Mesendoderm (in vitro differentiated cells): ENCODE measurements around the gene EDN1.

Experiments used
- DNase-seq: peaks from one replicate; pipeline ENCODE4 v3.0.0; 2013
- H2AK5ac ChIP-seq: 2 replicates; pipeline ENCODE4 v1.6.1; 2013; ENCODE audit warnings: low read length, inconsistent platforms
- H2BK120ac ChIP-seq: 2 replicates; pipeline ENCODE4 v1.6.1; 2013; ENCODE audit warnings: low read depth, mild to moderate bottlenecking, low read length, moderate library complexity, mixed read lengths
- H2BK15ac ChIP-seq: replicated peaks from 2 replicates; pipeline ENCODE4 v1.6.1; 2013; ENCODE audit warnings: low read depth, mild to moderate bottlenecking, moderate library complexity
- H2BK5ac ChIP-seq: 2 replicates; pipeline ENCODE4 v1.6.1; 2013; ENCODE audit warnings: low read length, inconsistent platforms
- H3K18ac ChIP-seq: 2 replicates; pipeline ENCODE4 v1.6.1; 2013; ENCODE audit warnings: mild to moderate bottlenecking, low read length, mixed read lengths
- H3K23ac ChIP-seq: one replicate; pipeline ENCODE4 v1.6.1; 2013; ENCODE audit warnings: low read length
- H3K27ac ChIP-seq: 2 replicates; pipeline ENCODE4 v1.5.1; 2013; ENCODE audit warnings: low read depth, mild to moderate bottlenecking, inconsistent platforms, low read length, moderate library complexity
- H3K27me3 ChIP-seq: 2 replicates; pipeline ENCODE4 v1.6.1; 2013; ENCODE audit warnings: low read length, control low read depth, mild to moderate bottlenecking, inconsistent platforms; ENCODE audit not compliant: insufficient read depth, poor library complexity
- H3K36me3 ChIP-seq: 2 replicates; pipeline ENCODE4 v1.6.1; 2013; ENCODE audit warnings: low read length, inconsistent platforms; ENCODE audit not compliant: control insufficient read depth, insufficient read depth
- H3K4ac ChIP-seq: one replicate; pipeline ENCODE4 v1.6.1; 2013; ENCODE audit warnings: low read depth, mild to moderate bottlenecking, low read length, moderate library complexity
- H3K4me1 ChIP-seq: 2 replicates; pipeline ENCODE4 v1.6.1; 2013; ENCODE audit warnings: low read depth, low read length, inconsistent platforms; ENCODE audit not compliant: control insufficient read depth
- H3K4me2 ChIP-seq: 2 replicates; pipeline ENCODE4 v1.6.1; 2013; ENCODE audit warnings: low read length
- H3K4me3 ChIP-seq: 2 replicates; pipeline ENCODE4 v1.5.1; 2013; ENCODE audit warnings: mild to moderate bottlenecking, low read length
- H3K56ac ChIP-seq: one replicate; pipeline ENCODE4 v1.6.1; 2013; ENCODE audit warnings: low read length
- H3K79me1 ChIP-seq: 2 replicates; pipeline ENCODE4 v1.6.1; 2013; ENCODE audit warnings: low read length, inconsistent platforms
- H3K79me2 ChIP-seq: 2 replicates; pipeline ENCODE4 v1.6.1; 2013; ENCODE audit warnings: mild to moderate bottlenecking, low read length; ENCODE audit not compliant: control insufficient read depth, insufficient read depth
- H3K9ac ChIP-seq: 2 replicates; pipeline ENCODE4 v1.6.1; 2013; ENCODE audit warnings: low read length, inconsistent platforms
- H4K5ac ChIP-seq: one replicate; pipeline ENCODE4 v1.6.1; 2013; ENCODE audit warnings: low read length
- H4K8ac ChIP-seq: one replicate; pipeline ENCODE4 v1.6.1; 2013; ENCODE audit warnings: low read depth, mild to moderate bottlenecking, control low read depth, low read length, moderate library complexity
- WGBS: extraction: QIAGEN DNeasy Blood & Tissue Kit; methylation state at CpG from one replicate; pipeline ENCODE4 v1.1.7; 2013; ENCODE audit warnings: low lambda C conversion rate, missing lambda C conversion rate; ENCODE audit not compliant: insufficient coverage; ENCODE audit errors: extremely low coverage; 5-methylcytosine and 5-hydroxymethylcytosine counted together

EDN1 gene

DNA sequence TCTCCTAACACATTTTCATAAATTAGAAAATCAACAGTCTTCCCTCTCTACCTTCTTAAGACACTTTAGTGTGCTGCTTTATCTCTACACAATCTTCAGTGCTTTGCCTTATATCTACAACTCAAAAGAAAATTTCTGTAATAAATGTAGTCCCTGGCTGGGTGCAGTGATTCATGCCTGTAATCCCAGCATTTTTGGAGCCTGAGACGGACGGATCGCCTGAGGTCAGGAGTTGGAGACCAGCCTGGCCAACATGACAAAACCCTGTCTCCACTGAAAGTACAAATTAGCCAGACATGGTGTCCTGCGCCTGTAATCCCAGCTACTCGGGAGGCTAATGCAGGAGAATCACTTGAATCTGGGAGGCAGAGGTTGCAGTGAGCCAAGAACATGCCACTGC is 9.7 kb upstream of the EDN1 start:
- Histone ChIP-seq H3K4me1 (no peaks in the 10 kb centered on the region), H3K4ac (no peak overlapping the region), H3K23ac (no peak overlapping the region), H4K5ac (no peak overlapping the region), H3K18ac (no peak overlapping the region), H3K4me2 (no peak overlapping the region), H3K4me3 (no peak overlapping the region), H3K27me3 (no peaks in the 10 kb centered on the region), H2AK5ac (no peak overlapping the region), H3K79me2 (no peaks in the 10 kb centered on the region), H3K27ac (no peak overlapping the region), H3K36me3 (no peaks in the 10 kb centered on the region), H4K8ac (no peak overlapping the region), H3K79me1 (no peaks in the 10 kb centered on the region), H3K9ac (no peak overlapping the region), H2BK120ac (no peak overlapping the region), H2BK5ac (no peak overlapping the region), H2BK15ac (no peak overlapping the region), H3K56ac (no peak overlapping the region)
- WGBS: no CpG with 5 or more reads among the region's 5 CpGs
- DNase-seq: no peak

DNA sequence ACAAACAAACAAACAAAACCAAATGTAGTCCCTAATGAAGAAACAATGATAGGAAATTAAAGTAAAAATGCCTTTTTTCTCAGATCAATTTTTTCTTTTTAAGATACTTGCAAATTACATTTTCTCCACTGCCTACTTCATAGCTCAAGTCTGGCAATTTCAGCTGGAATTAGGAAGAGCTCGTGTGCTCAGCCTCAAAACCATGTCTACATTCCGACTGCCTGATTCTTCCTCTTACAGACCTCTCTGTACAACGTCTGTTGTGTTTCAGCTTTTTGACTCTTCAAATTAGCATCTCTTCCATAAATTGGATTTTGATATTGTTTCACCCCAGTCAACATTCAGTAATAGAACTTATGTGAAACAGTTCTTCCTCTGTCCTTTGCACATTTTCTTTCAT is 9.3 kb upstream of the EDN1 start:
- no peak overlapping the region for H4K5ac ChIP-seq
- no peaks in the 10 kb centered on the region for H3K27me3 ChIP-seq
- no peak overlapping the region for H2BK15ac ChIP-seq
- H2BK120ac ChIP-seq: no peak overlapping the region
- H3K56ac ChIP-seq: no peak overlapping the region
- no peak for DNase-seq
- no peak overlapping the region for H4K8ac ChIP-seq
- H3K4me2 ChIP-seq: no peak overlapping the region
- H3K23ac ChIP-seq: no peak overlapping the region
- H3K79me2 ChIP-seq: no peaks in the 10 kb centered on the region
- no peak overlapping the region for H2AK5ac ChIP-seq
- H3K18ac ChIP-seq: no peak overlapping the region
- H3K4ac ChIP-seq: no peak overlapping the region
- no peaks in the 10 kb centered on the region for H3K79me1 ChIP-seq
- H3K27ac ChIP-seq: no peak overlapping the region
- H3K36me3 ChIP-seq: no peaks in the 10 kb centered on the region
- no peak overlapping the region for H2BK5ac ChIP-seq
- H3K4me3 ChIP-seq: no peak overlapping the region
- H3K4me1 ChIP-seq: no peaks in the 10 kb centered on the region
- H3K9ac ChIP-seq: no peak overlapping the region
- WGBS: no CpG with 5 or more reads among the region's 3 CpGs

DNA sequence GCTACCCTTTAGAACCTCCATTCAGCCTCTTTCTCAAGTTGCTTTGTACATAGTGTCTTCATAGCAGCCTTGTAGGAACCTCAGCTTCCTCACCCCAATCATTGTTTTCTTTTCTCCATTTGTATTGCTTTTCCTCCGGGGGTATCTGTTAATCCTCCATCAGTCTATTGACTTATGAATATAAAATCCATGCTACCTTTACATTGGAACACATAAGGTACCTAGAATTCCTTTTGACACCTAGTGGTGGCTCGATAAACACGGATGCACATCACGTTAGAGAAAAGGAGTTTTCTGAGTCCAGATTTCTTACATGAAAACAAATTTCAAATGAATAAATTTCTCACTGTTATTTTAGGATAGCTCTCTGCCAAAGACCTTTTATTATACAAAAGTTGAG is 6.3 kb upstream of the EDN1 start:
- no peak overlapping the region for H2BK120ac ChIP-seq
- H3K27me3 ChIP-seq: no peaks in the 10 kb centered on the region
- no peaks in the 10 kb centered on the region for H3K79me2 ChIP-seq
- no peak overlapping the region for H2AK5ac ChIP-seq
- H3K27ac ChIP-seq: no peak overlapping the region
- no peaks in the 10 kb centered on the region for H3K36me3 ChIP-seq
- no peak overlapping the region for H3K9ac ChIP-seq
- H3K18ac ChIP-seq: no peak overlapping the region
- no peak overlapping the region for H3K4me2 ChIP-seq
- H3K4me1 ChIP-seq: peaks cover 2% of the 10 kb centered on the region
- H4K8ac ChIP-seq: no peak overlapping the region
- no peak overlapping the region for H3K23ac ChIP-seq
- no peak overlapping the region for H3K56ac ChIP-seq
- H2BK5ac ChIP-seq: no peak overlapping the region
- no peak overlapping the region for H4K5ac ChIP-seq
- no peaks in the 10 kb centered on the region for H3K79me1 ChIP-seq
- no peak for DNase-seq
- H2BK15ac ChIP-seq: no peak overlapping the region
- no CpG with 5 or more reads among the region's 4 CpGs for WGBS
- H3K4me3 ChIP-seq: no peak overlapping the region
- H3K4ac ChIP-seq: no peak overlapping the region

DNA sequence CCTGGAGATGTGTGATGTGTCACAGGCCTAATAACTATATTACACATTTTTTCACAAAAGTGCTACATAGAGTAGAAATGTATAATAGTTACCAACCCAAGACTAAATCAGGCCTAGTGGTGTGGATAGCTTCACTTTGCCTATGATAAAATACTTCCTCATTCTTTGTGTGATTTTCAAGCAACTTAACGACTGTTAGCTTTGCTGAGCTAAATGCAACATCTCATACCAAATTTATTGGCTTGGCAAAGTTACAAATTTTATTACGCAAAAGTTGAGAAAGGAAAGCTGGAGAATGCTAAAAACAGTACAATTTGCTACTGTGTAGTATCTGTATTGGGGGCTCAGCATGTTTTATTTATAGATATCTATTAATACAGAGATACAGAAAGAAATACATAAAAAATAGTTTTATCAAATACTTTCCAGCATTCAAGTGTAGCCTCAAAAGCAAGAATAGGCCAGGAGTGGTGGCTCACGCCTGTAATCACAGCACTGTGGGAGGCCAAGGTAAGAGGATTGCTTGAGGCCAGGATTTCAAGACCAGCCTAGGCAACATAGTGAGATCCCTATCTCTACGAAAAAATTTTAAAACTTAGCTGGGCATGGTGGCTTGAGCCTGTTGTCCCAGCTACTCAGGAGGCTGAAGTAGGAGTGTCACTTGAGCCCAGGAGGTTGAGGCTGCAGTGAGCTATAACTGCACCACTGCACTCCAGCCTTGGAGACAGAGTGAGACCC is 3.6 kb upstream of the EDN1 start:
- peak; percentile 45 for DNase-seq
- no CpG with 5 or more reads among the region's 4 CpGs for WGBS

DNA sequence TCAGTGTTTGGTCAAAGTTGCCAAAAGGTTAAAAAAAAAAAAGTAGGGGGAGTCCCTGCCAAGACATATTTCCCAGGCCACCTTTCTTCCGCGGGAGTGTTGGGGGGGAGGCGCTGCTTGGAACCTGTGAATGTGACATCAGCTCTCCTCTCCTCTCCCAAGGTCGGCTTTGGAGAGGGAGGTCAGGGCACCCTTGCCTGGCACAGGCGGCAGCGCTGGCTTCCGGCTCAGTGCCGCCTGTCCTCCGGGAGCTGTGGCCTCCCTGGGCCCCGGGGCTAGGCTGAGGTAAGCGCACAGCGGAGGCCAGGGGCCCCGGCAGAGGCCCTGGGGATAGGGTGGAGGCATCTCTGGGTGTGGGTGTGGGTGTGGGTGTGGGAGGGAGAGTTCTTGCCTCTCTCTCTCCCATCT is 1.9 kb upstream of the EDN1 start:
- no peak overlapping the region for H3K27ac ChIP-seq
- WGBS: no CpG with 5 or more reads among the region's 13 CpGs

More for the DNA sequence above, 3.6 kb upstream of the EDN1 start:
- Histone ChIP-seq H4K8ac (no peak overlapping the region), H3K27ac (no peak overlapping the region), H3K27me3 (no peaks in the 10 kb centered on the region), H3K9ac (no peak overlapping the region), H3K4me3 (no peak overlapping the region), H3K18ac (no peak overlapping the region), H3K4me2 (no peak overlapping the region), H4K5ac (no peak overlapping the region), H3K56ac (no peak overlapping the region), H2BK120ac (no peak overlapping the region), H3K4ac (no peak overlapping the region), H2BK5ac (no peak overlapping the region), H3K79me1 (no peaks in the 10 kb centered on the region), H3K79me2 (no peaks in the 10 kb centered on the region), H3K36me3 (no peaks in the 10 kb centered on the region), H3K23ac (no peak overlapping the region), H3K4me1 (peaks cover 3% of the 10 kb centered on the region), H2BK15ac (no peak overlapping the region), H2AK5ac (no peak overlapping the region)

DNA sequence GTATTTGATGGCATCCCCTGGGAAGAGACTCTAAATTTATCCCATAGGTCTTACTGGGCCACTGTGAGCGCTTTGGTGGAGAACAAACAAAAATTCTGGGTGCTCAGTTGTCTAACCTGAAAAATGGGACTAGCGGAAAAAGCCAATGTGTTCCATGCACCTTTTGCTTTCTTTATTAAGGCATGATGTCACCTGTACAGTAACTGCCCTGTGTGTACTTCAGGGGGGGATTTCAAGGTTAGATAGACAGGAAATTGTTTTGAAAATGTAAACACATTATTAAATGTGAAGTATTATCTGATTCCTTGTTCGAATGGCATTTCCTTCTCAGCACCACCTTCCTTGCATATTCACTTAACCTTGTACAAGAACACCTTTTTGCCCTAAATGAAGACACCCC is 1.2 kb upstream of the EDN1 start:
- Histone ChIP-seq H4K8ac (no peak overlapping the region), H2BK15ac (no peak overlapping the region), H3K4ac (no peak overlapping the region), H3K23ac (no peak overlapping the region), H3K36me3 (no peaks in the 10 kb centered on the region), H3K56ac (no peak overlapping the region), H3K79me1 (no peaks in the 10 kb centered on the region), H3K18ac (no peak overlapping the region), H3K79me2 (no peaks in the 10 kb centered on the region), H2AK5ac (no peak overlapping the region), H3K4me2 (no peak overlapping the region), H3K27me3 (no peaks in the 10 kb centered on the region), H3K27ac (no peak overlapping the region), H3K4me3 (no peak overlapping the region), H2BK120ac (no peak overlapping the region), H4K5ac (no peak overlapping the region), H3K9ac (no peak overlapping the region), H2BK5ac (no peak overlapping the region), H3K4me1 (peaks cover 5% of the 10 kb centered on the region)
- no CpG with 5 or more reads among the region's 3 CpGs for WGBS
- DNase-seq: no peak

More for the DNA sequence above, 1.9 kb upstream of the EDN1 start:
- Histone ChIP-seq H3K4me2 (no peak overlapping the region), H4K5ac (no peak overlapping the region), H3K23ac (no peak overlapping the region), H3K36me3 (no peaks in the 10 kb centered on the region), H2BK5ac (no peak overlapping the region), H3K9ac (no peak overlapping the region), H3K79me2 (no peaks in the 10 kb centered on the region), H3K18ac (peak overlapping the region; percentile 69), H3K27me3 (no peaks in the 10 kb centered on the region), H3K79me1 (no peaks in the 10 kb centered on the region), H2BK15ac (no peak overlapping the region), H3K56ac (no peak overlapping the region), H4K8ac (no peak overlapping the region), H3K4me3 (no peak overlapping the region), H2AK5ac (no peak overlapping the region), H3K4me1 (peaks cover 5% of the 10 kb centered on the region), H2BK120ac (no peak overlapping the region), H3K4ac (no peak overlapping the region)
- DNase-seq: no peak
